Measurements from ENCODE around the gene ANTXR2. TPM values are rescaled to one million over a fixed set of nuclear protein-coding genes. Genes with fewer than 3 reads are reported as not detected.

ANTXR2 gene
- 20.2 and 26.3 TPM in 2 replicates for total RNA-seq

DNA sequence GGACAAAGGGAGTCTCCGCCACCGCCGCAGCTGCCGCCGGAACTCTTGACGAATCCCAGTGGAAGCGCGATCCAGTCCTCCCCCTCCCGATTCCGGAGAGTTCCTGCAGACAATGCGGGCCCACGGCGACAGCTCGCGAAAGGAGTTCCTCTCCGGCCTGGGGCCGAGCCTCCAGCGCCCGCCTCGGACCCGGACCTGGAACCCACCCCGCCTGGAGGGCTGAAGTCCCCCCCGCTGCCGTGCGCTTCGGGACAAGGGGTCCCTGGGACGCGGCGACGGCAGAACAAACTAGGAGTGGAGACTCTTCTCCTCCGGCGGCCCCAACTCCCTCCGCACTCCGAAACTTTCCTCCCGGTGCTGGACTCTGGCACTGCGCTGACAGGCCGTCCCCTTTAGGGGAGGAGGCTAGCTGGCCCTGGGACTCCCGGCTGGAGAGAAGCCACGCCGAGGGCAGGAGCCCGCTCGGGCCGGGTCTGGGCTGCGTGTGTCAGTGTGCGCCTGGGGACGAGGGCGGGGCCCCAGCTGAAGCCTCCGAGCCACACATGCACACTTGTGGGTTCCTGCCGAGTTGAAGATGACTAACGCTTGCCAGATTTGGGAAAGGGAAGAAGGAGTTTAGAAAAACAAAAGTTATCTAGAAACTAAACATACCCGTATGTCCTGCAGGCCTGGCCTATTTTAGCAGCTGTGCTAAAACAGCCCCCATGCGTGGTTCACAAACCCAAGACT is at the start of gene ANTXR2:
Gene ANTXR2, minus strand, starts transcription at position 486 of the 729 bp plus-strand sequence. CDS start 669 bp downstream, outside the sequence.

Other genes with a start within 250 kb of the ANTXR2 start
- not detected in 2 replicates for gene PRDM8, start 124.3 kb upstream of the ANTXR2 start, total RNA-seq
- gene FGF5, start 193.4 kb upstream of the ANTXR2 start, total RNA-seq, result under 0.01 TPM in 1 of 2 replicates, not detected in the other